ENCODE measurements around the gene DHX36. TPM values are rescaled to one million over a fixed set of nuclear protein-coding genes. Genes with fewer than 3 reads are reported as not detected.

DHX36 gene
- polyA plus RNA-seq, 6 donors from 2014 or later, result 17.3 to 27.6 (median 20.3) TPM

DNA sequence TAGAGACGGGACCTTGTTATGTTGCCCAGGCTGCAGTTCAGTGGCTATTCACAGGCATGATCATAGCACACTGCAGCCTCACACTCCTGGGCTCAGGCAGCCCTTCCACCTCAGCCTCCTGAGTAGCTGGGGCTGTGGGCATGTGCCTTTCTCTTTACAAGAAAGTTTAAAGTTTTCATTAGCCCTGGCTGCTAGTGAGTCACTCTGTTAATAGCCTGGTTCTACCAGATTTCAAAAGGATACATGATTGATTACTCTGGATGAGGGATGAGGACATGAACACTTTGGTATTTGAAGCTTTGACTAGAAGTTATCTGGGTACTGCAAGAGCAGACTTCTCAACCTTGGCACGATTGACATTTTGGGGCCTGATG is 95.1 kb downstream of the DHX36 start:
- H3K27ac Mint-ChIP-seq, result no peak overlapping the region
- H3K9me3 Mint-ChIP-seq, result no peaks in the 10 kb centered on the region
- H3K4me3 Mint-ChIP-seq, result no peak overlapping the region
- no peaks in the 10 kb centered on the region for H3K4me1 Mint-ChIP-seq
- ATAC-seq (ENCODE audit: low read depth in 2 of 2) (no peak), DNase-seq (no peak)
- no peaks in the 10 kb centered on the region for H3K36me3 Mint-ChIP-seq
- H3K27me3 Mint-ChIP-seq, result peaks cover 0 to 13% (median 5%) of the 10 kb centered on the region in 3 donors

GRCh38 chr3:154228561-154229216 is 95.6 kb downstream of the DHX36 start:
- no peaks in the 10 kb centered on the region for H3K36me3 Mint-ChIP-seq
- no peak overlapping the region for H3K4me3 Mint-ChIP-seq
- no peak overlapping the region for H3K27ac Mint-ChIP-seq
- DNase-seq (no peak), ATAC-seq (ENCODE audit: low read depth in 2 of 2) (no peak)
- H3K27me3 Mint-ChIP-seq, result peaks cover 0 to 8% (median 5%) of the 10 kb centered on the region in 3 donors
- H3K4me1 Mint-ChIP-seq, result no peaks in the 10 kb centered on the region
- H3K9me3 Mint-ChIP-seq, result no peaks in the 10 kb centered on the region

DNA sequence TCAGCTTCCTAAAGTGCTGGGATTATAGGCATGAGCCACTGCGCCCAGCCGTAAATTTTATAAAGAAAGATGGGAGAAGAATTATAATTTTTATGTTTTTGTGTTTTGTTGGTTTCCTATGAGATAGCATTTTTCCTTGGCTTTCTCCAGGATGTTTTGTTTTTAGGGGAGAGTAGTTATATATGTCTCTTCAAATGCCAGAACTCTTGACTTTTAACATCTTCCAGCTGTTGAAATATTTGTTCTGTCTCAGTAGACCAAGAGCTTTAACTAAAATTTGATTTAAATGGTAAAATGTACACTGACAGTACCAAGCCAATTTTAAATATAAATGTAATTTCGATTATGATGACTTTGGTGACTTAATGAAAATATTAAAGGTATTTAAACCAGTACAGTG is 96.8 kb downstream of the DHX36 start:
- Mint-ChIP-seq H3K36me3 (no peaks in the 10 kb centered on the region), H3K4me3 (no peak overlapping the region), H3K27ac (no peak overlapping the region), H3K4me1 (no peaks in the 10 kb centered on the region), H3K9me3 (no peaks in the 10 kb centered on the region), H3K27me3 (peaks cover 0 to 5% (median 0%) of the 10 kb centered on the region in 3 donors)
- ATAC-seq (ENCODE audit: low read depth in 2 of 2) (no peak), DNase-seq (no peak)

- H3K27ac Mint-ChIP-seq, result no peak overlapping the region
- no peaks in the 10 kb centered on the region for H3K9me3 Mint-ChIP-seq
- peaks cover 0 to 5% (median 0%) of the 10 kb centered on the region in 3 donors for H3K27me3 Mint-ChIP-seq
- no peaks in the 10 kb centered on the region for H3K4me1 Mint-ChIP-seq
- no peak overlapping the region for H3K4me3 Mint-ChIP-seq
- DNase-seq (no peak), ATAC-seq (ENCODE audit: low read depth in 2 of 2) (no peak)
- no peaks in the 10 kb centered on the region for H3K36me3 Mint-ChIP-seq
Measured at GRCh38 chr3:154225536-154225935, 98.8 kb downstream of the DHX36 start.

- ATAC-seq (ENCODE audit: low read depth in 2 of 2), result no peak
- DNase-seq, result no peak
- Mint-ChIP-seq H3K27me3 (peaks cover 0 to 5% (median 0%) of the 10 kb centered on the region in 3 donors), H3K9me3 (no peaks in the 10 kb centered on the region), H3K36me3 (no peaks in the 10 kb centered on the region), H3K4me3 (no peak overlapping the region), H3K27ac (no peak overlapping the region), H3K4me1 (no peaks in the 10 kb centered on the region)
Measured at GRCh38 chr3:154224866-154225265, 99.4 kb downstream of the DHX36 start.

DNA sequence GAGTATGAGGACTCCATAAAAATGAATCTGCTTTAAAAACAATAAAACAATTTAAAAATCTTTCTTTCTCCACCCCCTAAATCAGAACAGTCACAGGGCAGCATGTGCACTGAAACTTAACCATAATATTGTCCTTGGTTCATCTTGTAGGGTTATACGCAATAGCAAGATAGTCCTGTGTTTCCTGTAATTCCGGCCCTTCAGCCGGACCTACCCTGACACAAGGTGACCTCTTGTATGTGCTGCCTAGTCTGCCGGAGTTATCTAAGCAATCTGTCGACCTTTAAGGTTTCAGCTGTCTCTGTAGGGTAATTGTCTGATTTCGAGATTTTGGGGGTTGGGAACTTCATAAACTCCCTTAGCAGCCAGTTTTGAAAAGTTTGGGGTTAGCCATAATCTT is 99.9 kb downstream of the DHX36 start:
- peaks cover 0 to 3% (median 0%) of the 10 kb centered on the region in 3 donors for H3K27me3 Mint-ChIP-seq
- H3K9me3 Mint-ChIP-seq, result no peaks in the 10 kb centered on the region
- DNase-seq (no peak), ATAC-seq (ENCODE audit: low read depth in 2 of 2) (no peak)
- H3K36me3 Mint-ChIP-seq, result no peaks in the 10 kb centered on the region
- no peaks in the 10 kb centered on the region for H3K4me1 Mint-ChIP-seq
- H3K27ac Mint-ChIP-seq, result no peak overlapping the region
- H3K4me3 Mint-ChIP-seq, result no peak overlapping the region

DNA sequence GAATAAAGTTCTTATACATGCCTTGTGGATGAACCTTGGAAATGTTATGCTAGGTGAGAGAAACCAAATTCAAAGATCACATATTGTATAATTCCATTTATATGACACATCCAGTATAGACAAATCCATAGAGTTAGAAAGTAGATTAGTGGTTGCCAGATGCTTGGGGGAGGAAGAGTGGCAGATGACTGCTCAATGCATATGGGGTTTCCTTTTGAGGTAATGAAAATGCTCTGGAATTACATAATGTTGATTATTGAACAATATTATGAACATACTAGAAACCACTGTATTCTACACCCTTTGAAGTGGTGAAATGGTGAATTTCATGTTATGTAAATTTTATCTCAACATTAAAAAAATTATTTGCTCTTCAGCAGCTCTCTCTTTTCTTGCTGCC is 100.8 kb downstream of the DHX36 start:
- Mint-ChIP-seq H3K4me3 (no peak overlapping the region), H3K27me3 (no peaks in the 10 kb centered on the region), H3K9me3 (no peaks in the 10 kb centered on the region), H3K27ac (no peak overlapping the region), H3K36me3 (no peaks in the 10 kb centered on the region), H3K4me1 (no peaks in the 10 kb centered on the region)
- no peak for DNase-seq
- no peak for ATAC-seq (ENCODE audit: low read depth in 2 of 2)

Other genes starting within 250 kb of the DHX36 start
- gene ARHGEF26, start 203.1 kb downstream of the DHX36 start, polyA plus RNA-seq (ENCODE audit: low read depth in 6 of 6), result under 1 TPM in 4 of 6 donors, not detected in 2; 0.11 to 0.22 (median 0.14) TPM
- gene GPR149, start 105.7 kb upstream of the DHX36 start, polyA plus RNA-seq (ENCODE audit: low read depth in 6 of 6), result not detected

Data from naive B cell (primary cell).